Measurements from ENCODE around the gene TPSG1. TPM values are rescaled to one million over a fixed set of nuclear protein-coding genes. Genes with fewer than 3 reads are reported as not detected.

TPSG1 gene
- total and polyA plus RNA-seq, 7 donors, result 0.08 TPM; not detected in 6

DNA sequence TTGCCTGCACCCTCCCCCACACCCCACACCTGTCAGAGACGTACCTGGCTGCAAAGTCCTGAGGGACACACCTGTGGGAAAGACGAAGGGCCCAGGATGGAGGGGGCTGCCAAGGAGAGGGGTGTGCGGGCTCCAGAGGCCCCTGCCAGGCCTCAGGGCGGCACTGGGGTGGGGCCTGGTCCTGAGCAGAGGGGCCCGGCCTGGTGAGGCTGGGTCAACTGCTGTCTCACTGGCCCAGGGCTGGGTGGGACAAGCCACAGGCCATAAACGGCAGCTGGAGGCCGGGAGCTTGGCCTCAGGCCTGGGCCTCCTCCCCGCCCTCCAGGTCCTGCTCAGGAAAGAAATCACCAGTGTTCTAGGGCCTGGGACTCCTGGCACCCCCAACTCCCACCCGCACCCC, 510 bp downstream of the TPSG1 start:
- 61 to 78% (median 72%) methylated on average over 5 to 9 of the region's 9 CpGs for WGBS, 3 donors
- no peaks in the 10 kb centered on the region for H3K4me1 ChIP-seq
- TF ChIP-seq, protein P1, sequence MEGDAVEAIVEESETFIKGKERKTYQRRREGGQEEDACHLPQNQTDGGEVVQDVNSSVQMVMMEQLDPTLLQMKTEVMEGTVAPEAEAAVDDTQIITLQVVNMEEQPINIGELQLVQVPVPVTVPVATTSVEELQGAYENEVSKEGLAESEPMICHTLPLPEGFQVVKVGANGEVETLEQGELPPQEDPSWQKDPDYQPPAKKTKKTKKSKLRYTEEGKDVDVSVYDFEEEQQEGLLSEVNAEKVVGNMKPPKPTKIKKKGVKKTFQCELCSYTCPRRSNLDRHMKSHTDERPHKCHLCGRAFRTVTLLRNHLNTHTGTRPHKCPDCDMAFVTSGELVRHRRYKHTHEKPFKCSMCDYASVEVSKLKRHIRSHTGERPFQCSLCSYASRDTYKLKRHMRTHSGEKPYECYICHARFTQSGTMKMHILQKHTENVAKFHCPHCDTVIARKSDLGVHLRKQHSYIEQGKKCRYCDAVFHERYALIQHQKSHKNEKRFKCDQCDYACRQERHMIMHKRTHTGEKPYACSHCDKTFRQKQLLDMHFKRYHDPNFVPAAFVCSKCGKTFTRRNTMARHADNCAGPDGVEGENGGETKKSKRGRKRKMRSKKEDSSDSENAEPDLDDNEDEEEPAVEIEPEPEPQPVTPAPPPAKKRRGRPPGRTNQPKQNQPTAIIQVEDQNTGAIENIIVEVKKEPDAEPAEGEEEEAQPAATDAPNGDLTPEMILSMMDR (IDR thresholded peaks at IDR 0.05), result no peak
- no peaks in the 10 kb centered on the region for H3K36me3 ChIP-seq (ENCODE audit: insufficient read depth in 1 of 2, low read depth in 1 of 2)
- H3K27me3 ChIP-seq (ENCODE audit: insufficient read depth in 3 of 3, low read length in 2 of 3), result peaks cover 0 to 20% (median 2%) of the 10 kb centered on the region in 3 donors
- no peak overlapping the region for H3K27ac ChIP-seq
- H3K9me3 ChIP-seq, result no peaks in the 10 kb centered on the region
- no peak overlapping the region for H3K4me3 ChIP-seq
- ATAC-seq (no peak), DNase-seq (peak in 1 of 2 donors; percentile 39)
- intact Hi-C loops (cut with DNase I), result no loop called here

DNA sequence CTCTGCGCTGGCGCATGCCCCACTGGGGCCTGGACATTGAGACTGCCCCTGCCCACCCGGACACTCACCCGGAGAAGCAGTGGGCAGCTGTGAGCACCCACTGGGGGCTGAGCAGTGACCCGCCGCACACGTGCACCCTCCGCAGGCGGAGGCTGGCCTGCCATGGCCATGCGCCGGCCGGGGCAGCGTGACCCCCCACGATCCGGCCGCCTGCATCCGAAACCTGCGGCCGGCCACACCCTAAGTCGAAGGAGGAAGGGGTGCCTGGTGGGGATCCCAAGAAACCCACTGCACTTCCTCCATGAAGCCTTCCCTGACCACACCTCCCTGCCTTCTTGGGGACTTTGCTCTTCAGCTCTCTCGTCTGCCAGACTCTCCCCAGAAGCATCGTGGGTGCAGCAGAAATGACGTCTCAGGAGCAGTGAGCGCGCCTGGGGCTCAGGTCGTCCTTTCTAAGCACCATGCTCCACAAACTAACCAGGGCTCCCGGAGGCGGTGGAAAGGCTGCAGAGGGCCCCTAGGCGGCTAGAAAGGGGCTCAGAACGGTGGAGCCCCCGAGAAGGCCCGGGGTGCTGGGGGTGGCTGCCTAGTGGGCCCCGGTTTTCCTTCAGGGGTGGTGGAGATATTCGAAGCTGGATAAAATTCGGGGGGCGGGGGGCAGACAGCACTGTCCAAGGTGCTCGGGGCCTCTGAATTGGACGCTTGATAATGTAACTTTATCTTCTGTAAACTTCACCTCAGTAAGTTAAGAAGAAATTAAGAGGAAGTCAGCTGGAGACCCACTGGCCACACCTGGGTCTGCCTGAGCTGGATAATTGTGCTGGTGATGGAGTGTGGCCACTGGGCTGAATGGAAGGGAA, 1.5 kb downstream of the TPSG1 start:
- Histone ChIP-seq H3K27me3 (ENCODE audit: insufficient read depth in 3 of 3, low read length in 2 of 3) (peaks cover 0 to 23% (median 5%) of the 10 kb centered on the region in 3 donors), H3K4me3 (no peak overlapping the region), H3K4me1 (no peaks in the 10 kb centered on the region), H3K36me3 (ENCODE audit: insufficient read depth in 1 of 2, low read depth in 1 of 2) (no peaks in the 10 kb centered on the region), H3K9me3 (no peaks in the 10 kb centered on the region), H3K27ac (no peak overlapping the region)
- ATAC-seq, result no peak
- DNase-seq, result peak in 1 of 2 donors; percentile 39
- WGBS, 3 donors, result 79 to 83% (median 83%) methylated on average over 31 to 38 of the region's 38 CpGs
- intact Hi-C loops (cut with DNase I), result no loop called here
- TF ChIP-seq, protein P1 (IDR thresholded peaks at IDR 0.05), result no peak

DNA sequence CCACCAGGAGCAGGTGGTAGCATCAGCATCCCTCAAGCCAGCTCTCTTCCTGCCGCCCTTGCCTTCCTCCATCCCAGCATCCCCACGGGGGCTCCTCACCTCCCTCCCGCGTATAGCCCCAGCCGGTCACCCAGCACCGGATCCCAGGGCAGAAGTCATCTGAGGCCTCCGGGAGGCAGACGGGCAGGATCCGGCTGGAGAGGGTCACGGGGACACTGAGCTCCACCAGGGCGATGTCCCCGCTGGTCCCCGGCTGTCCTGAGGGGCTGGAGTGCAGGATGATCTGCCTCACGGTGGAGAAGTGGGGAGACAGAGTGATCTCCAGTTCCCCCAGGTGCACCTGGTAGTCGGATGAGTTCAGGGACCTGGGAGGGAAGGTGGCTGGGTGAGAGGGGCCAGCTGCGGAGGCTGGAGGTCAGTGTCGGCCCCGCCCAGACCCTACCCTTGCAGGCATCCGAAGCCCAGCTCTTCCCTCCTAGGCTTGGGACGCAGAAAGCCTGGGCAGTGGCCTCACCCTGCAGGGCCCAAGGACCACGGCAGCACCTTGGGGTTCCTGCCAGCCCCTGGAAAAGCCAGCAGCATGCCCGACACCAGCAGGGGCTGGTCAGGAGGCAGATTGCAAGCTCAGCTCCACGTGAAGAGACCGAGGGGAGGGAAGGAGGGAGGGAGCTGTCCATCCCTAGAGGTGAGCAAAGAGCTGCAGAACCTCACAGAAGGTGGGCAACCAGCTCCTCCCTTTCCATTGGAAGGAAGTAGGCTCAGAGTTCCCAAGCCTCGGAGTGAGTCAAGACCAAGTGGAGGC, 2.3 kb downstream of the TPSG1 start:
- no peaks in the 10 kb centered on the region for H3K36me3 ChIP-seq (ENCODE audit: insufficient read depth in 1 of 2, low read depth in 1 of 2)
- peaks cover 0 to 23% (median 5%) of the 10 kb centered on the region in 3 donors for H3K27me3 ChIP-seq (ENCODE audit: insufficient read depth in 3 of 3, low read length in 2 of 3)
- no peak overlapping the region for H3K27ac ChIP-seq
- intact Hi-C loops (cut with DNase I), result no loop called here
- ATAC-seq (no peak), DNase-seq (peak in 1 of 2 donors; percentile 52)
- no peak overlapping the region for H3K4me3 ChIP-seq
- H3K9me3 ChIP-seq, result no peaks in the 10 kb centered on the region
- WGBS, 3 donors, result 62 to 66% (median 62%) methylated on average over 23 to 25 of the region's 25 CpGs
- H3K4me1 ChIP-seq, result no peaks in the 10 kb centered on the region
- TF ChIP-seq, protein P1 (IDR thresholded peaks at IDR 0.05), result no peak

DNA sequence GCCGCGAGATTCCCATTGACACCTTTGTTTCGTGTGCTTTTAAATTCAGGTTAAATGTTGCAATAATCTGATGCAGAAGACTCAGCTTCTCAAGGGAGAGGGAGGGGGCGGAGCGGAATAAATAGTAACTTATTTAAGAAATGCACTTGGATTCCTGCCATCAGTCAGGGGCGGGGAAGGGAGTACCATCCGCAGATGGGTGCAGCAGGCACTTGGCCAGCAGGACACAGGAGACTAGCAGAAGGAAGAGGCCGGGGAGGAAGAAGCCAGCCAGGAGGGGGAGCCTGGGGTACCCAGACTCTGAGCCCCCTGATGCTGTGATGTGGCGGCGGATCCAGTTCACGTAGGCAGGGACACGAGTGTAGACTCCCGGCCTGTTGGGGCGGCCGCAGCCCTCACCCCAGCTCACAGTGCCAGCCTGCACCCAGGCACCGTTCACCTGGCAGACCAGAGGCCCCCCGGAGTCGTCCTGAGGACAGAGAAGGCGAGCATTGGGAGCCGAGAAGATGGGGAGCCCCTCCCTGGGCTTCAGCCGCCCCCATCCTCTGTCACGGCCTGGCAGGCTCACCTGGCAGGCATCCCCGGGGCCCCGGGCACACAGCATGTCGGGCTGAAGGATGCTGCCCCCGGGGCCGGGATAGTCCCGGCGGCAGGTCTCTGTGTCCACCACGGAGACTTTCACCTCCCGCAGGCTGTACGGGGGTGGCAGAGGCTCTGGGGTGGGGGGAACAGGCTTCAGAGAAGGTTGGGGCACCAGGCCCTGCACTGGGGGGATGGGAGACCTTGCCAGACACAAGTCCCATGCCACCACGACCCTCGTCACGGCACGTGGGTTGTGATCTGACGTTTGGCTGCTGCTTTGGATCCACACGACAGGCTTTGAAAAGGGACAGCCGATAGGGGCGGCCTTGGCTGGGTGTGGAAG, 3.2 kb downstream of the TPSG1 start:
- no peak for ATAC-seq
- H3K4me1 ChIP-seq, result no peaks in the 10 kb centered on the region
- H3K36me3 ChIP-seq (ENCODE audit: insufficient read depth in 1 of 2, low read depth in 1 of 2), result no peaks in the 10 kb centered on the region
- no peaks in the 10 kb centered on the region for H3K9me3 ChIP-seq
- H3K4me3 ChIP-seq, result no peak overlapping the region
- TF ChIP-seq, protein P1 (IDR thresholded peaks at IDR 0.05), result no peak
- WGBS, 3 donors, result 68 to 75% (median 73%) methylated on average over 38 to 40 of the region's 40 CpGs
- H3K27me3 ChIP-seq (ENCODE audit: insufficient read depth in 3 of 3, low read length in 2 of 3), result peaks cover 0 to 28% (median 5%) of the 10 kb centered on the region in 3 donors
- H3K27ac ChIP-seq, result no peak overlapping the region
- DNase-seq, result peak in 1 of 2 donors; percentile 47
- intact Hi-C loops (cut with DNase I), result no loop called here
